Activated CD8-positive, alpha-beta T cell treated with anti-CD3 and anti-CD28 coated beads, Interleukin-2, amount 10 ng/mL, durations not matched to agents 7 days and 5 days (primary cell): ENCODE measurements around the gene SDR42E2. TPM values are rescaled to one million over a fixed set of nuclear protein-coding genes. Genes with fewer than 3 reads are reported as not detected.
"Not testable (repeated sequence)": the region's sequence is repeated elsewhere in the genome, so short reads cannot be mapped to it uniquely, and the experiment has no call there.

ENCODE experiments used
- ATAC-seq: fragments of 150-1000 bp; cut with Tn5 transposase; one replicate; pipeline ENCODE4 v1.10.0; 2021; ENCODE audit warnings: moderate library complexity
- CTCF ChIA-PET: fragments of 350-600 bp; sonication (Branson Sonifier 250); formaldehyde crosslinking; loops from one replicate; lab custom pipeline; 2021; ENCODE audit warnings: antibody characterized with exemption; lab: Charles Lee
- POLR2A ChIA-PET: fragments of 350-600 bp; sonication (Branson Sonifier 250); formaldehyde crosslinking; loops from one replicate; lab custom pipeline; 2021; ENCODE audit warnings: antibody characterized with exemption; lab: Charles Lee
- DNase-seq: peaks from one replicate; pipeline ENCODE4 v3.0.0-alpha.2; 2020
- H3K27ac Mint-ChIP-seq: one replicate; pipeline ENCODE4 v1.8.0; 2021; ENCODE audit warnings: mild to moderate bottlenecking, mixed read lengths
- H3K27me3 Mint-ChIP-seq: one replicate; pipeline ENCODE4 v1.8.0; 2021; ENCODE audit warnings: low read depth, mixed read lengths
- H3K36me3 Mint-ChIP-seq: one replicate; pipeline ENCODE4 v1.8.0; 2021; ENCODE audit warnings: low read depth, mixed read lengths
- H3K4me1 Mint-ChIP-seq: one replicate; pipeline ENCODE4 v1.8.0; 2021; ENCODE audit warnings: low read depth, mixed read lengths
- H3K4me3 Mint-ChIP-seq: one replicate; pipeline ENCODE4 v1.8.0; 2021; ENCODE audit warnings: mild to moderate bottlenecking, mixed read lengths
- H3K9me3 Mint-ChIP-seq: one replicate; pipeline ENCODE4 v1.8.0; 2022; ENCODE audit warnings: mixed read lengths; ENCODE audit not compliant: insufficient read depth
- total RNA-seq, 2 experiments: library from RNA; stranded (reverse); gene quantifications; one replicate each; pipeline ENCODE4 v1.2.3, GENCODE V29; 2021

Gene SDR42E2
- total RNA-seq: under 1 TPM in 1 of 2 experiments, not detected in 1; 0.16 TPM

DNA sequence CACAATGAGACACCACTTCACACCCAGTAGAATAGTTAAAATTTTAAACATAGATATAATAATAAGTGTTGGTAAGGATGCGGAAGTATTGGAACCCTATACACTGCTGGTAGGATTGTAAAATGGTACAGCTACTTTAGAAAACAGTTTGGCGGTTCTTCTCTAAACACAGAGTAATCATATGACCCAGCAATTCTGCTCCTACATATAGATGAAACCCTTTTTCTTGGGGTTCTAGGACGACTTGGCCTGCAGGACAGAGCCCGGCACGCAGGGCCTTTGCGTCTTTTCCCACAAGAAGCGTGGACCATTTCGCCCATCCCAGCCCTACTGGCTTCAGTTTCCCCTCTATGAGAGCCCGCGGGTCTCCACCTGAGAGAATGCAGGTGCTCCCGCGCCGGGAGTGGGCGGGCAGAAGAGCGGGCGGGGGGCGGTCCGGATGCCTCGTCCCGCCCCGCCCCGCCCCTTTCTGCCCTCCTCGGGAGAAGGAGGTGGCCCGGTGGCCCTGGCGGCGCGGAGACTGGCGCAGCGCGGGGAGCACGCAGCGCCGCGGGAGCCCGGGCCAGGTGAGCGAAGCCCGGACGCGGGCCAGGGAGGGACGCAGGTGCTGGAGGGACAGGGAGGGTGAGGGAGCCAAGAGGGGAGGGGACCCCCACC, at the start of gene SDR42E2:
Gene SDR42E2, plus strand, starts transcription at position 508 of the 657 bp plus-strand sequence. CDS start 3,077 bp downstream, outside the sequence.
- Mint-ChIP-seq H3K36me3 (no peaks in the 10 kb centered on the region), H3K27ac (no peak within 1 kb of the TSS), H3K9me3 (no peaks in the 10 kb centered on the region), H3K27me3 (peaks cover 28% of the 10 kb centered on the region), H3K4me1 (no peaks in the 10 kb centered on the region), H3K4me3 (no peak within 1 kb of the TSS)
- POLR2A ChIA-PET: no interaction called here
- no peak for DNase-seq
- CTCF ChIA-PET: no interaction called here
- ATAC-seq: peak; percentile 76

DNA sequence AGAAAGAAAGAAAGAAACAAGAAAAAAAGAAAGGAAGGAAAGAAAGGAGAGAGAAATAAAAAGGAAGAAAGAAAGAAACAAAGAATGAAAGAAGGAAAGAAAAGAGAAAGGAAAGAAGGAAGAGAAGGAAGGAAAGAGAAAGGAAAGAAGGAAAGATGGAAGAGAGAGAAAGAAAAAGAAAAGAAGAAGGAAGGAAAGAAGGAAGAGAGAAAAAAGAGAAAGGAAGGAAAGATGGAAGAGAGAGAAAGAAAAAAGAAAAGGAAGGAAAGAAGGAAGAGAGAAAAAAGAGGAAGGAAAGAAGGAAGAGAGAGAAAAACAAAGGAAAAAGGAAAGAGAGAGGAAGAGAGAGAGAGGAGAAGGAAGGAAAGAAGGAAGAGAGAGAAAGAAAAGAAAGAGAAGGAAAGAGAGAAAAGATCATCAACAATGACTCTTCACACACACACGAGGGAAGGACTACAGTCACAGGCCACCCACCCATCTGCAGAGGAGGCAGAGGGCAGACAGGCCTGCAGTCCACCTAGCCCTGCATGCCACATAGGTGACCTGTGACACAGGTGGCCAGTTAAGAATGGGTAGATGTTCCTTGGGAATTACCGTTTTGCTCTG, 46.1 kb upstream of the SDR42E2 start:
- Mint-ChIP-seq H3K4me3 (no peak overlapping the region), H3K36me3 (no peaks in the 10 kb centered on the region), H3K27ac (no peak overlapping the region), H3K4me1 (no peaks in the 10 kb centered on the region), H3K9me3 (no peaks in the 10 kb centered on the region), H3K27me3 (peaks cover 2% of the 10 kb centered on the region)
- ChIA-PET POLR2A (no interaction called here), CTCF (interaction anchor here (1.7 kb wide), 1 partner anchor 38 kb away, joined by 4 read pairs; no protein-coding TSS in a partner anchor)
- DNase-seq (no peak), ATAC-seq (no peak)

DNA sequence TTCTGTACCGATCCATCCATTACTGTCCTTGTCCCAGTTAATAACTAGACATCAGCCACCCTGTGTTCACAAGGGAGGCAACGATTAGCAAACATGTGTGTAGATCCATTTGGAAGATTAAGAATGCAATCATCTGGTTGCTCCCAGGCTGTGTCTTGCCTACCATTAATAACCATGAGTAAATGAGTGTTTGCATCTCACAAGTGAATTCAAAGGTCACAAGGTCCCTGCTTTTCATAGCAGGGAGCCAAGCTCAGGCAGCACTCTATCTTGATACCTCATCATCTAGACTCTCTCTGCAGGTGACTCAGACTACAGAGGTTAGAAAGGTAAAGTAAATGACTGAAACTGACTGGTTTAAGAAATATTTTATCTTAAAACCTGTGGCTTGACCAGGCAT, 44.7 kb upstream of the SDR42E2 start:
- H3K36me3 Mint-ChIP-seq: no peaks in the 10 kb centered on the region
- ChIA-PET POLR2A (no interaction called here), CTCF (interaction anchor here (1.7 kb wide), 1 partner anchor 40 kb away, joined by 4 read pairs; no protein-coding TSS in a partner anchor)
- no peak for ATAC-seq
- DNase-seq: no peak
- H3K4me3 Mint-ChIP-seq: no peak overlapping the region
- H3K4me1 Mint-ChIP-seq: no peaks in the 10 kb centered on the region
- no peaks in the 10 kb centered on the region for H3K27me3 Mint-ChIP-seq
- H3K9me3 Mint-ChIP-seq: no peaks in the 10 kb centered on the region
- no peak overlapping the region for H3K27ac Mint-ChIP-seq

DNA sequence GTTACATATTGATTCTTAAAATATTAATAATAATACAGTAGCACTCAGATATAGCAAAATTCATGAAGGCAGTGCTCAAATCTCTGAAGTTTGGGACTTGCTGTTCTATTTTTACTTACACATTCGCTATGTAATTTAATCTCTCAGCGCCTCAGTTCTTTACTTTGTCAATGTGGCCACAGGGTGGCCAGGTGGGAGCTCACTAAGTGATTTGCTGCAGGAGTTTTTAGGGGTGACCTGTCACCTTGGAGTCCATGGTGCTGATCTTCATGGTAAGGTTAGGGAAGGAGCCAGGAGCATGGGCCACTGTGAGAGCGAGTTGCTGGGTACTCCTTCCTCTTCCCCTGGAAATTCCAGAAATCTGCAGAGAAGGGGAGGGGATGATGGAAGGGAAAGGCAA, 41.9 kb upstream of the SDR42E2 start:
- Mint-ChIP-seq H3K4me1 (no peaks in the 10 kb centered on the region), H3K9me3 (no peaks in the 10 kb centered on the region), H3K27me3 (peaks cover 2% of the 10 kb centered on the region), H3K36me3 (no peaks in the 10 kb centered on the region), H3K27ac (no peak overlapping the region), H3K4me3 (no peak overlapping the region)
- POLR2A ChIA-PET: no interaction called here
- ATAC-seq: no peak
- CTCF ChIA-PET: interaction anchor here (0.8 to 1.2 kb wide), 3 partner anchors 10 to 69 kb away, joined by 3 read pairs; no protein-coding TSS in a partner anchor
- DNase-seq: no peak

DNA sequence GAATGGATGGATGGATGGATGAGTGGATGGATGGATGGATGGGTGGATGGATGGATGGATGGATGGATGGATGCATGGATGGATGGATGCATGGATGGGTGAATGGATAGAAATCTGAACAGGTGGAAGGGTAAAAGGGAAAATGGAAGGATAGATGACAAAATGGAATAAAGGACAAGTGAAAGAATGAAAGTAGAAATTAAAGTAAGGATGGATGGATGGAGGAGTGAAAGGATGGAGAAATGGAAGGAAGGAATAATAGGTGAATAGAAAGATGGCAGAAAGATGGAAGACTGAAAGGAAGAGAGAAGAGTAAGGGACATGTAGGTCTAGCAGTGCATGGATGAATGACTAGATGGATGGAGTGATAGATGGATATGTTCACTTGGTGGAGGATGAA, 40.1 kb upstream of the SDR42E2 start:
- POLR2A ChIA-PET: no interaction called here
- no peaks in the 10 kb centered on the region for H3K4me1 Mint-ChIP-seq
- no peaks in the 10 kb centered on the region for H3K36me3 Mint-ChIP-seq

DNA sequence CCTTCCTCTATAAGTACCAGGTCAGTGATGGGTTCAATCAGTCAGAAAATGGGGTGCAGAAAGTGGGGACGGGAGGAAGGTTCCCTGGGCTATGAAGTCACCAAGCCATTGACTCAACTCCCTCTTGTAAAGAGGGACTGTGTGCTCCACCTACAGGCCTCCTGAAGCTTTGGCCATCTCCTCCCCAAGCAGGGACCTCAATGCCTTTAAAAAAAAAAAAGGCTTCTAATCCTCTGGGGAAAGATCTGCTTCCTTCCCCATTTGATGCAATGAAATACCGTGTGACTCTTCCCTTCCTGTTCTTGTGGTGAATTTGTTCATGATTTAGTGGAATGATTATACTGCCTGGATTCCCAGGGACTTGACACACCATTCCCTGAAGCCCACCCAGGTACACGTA, 39.2 kb upstream of the SDR42E2 start:
- Mint-ChIP-seq H3K27me3 (peaks cover 2% of the 10 kb centered on the region), H3K4me1 (no peaks in the 10 kb centered on the region), H3K27ac (no peak overlapping the region), H3K36me3 (no peaks in the 10 kb centered on the region), H3K4me3 (no peak overlapping the region), H3K9me3 (no peaks in the 10 kb centered on the region)
- ChIA-PET CTCF (interaction anchor here (1.0 kb wide), 1 partner anchor 65 kb away, joined by 4 read pairs; no protein-coding TSS in a partner anchor), POLR2A (no interaction called here)
- ATAC-seq: no peak
- no peak for DNase-seq

More for the DNA sequence above, 40.1 kb upstream of the SDR42E2 start:
- DNase-seq: no peak
- Mint-ChIP-seq H3K27me3 (peaks cover 2% of the 10 kb centered on the region), H3K27ac (no peak overlapping the region), H3K4me3 (no peak overlapping the region), H3K9me3 (no peaks in the 10 kb centered on the region)
- CTCF ChIA-PET: interaction anchor here (1.0 kb wide), 1 partner anchor 66 kb away, joined by 4 read pairs; no protein-coding TSS in a partner anchor
- no peak for ATAC-seq

DNA sequence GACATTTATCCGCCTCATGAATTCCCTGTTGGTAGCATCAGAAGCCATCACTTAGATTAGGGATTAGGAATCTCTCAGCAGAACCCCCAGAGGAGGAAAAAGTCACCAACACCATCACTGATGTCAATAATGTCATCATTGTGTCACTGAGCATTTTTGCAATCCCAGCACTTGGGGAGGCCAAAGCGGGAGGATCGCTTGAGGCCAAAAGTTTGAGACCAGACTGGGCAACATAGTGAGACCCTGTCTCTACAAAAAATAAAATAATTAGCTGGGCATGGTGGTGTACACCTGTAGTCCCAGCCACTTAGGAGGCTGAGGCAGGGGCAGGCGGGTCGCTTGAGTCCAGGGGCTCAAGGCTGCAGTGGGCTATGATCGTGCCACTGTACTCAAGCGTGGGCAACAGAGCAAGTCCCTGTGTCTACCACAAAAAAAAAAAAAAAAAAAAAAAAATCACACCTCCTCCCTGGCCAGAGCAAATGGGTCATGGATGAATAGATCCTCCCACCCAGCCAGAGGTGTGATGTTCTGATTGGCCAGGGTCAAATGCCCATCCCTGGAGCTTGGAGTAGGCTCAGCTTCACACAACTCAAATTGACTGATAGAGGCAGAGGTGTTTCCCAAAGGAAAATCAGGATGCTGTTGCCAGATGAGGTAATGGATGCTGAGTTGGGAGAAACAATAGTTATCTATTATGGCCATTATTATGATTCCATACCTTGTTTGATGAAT, 38.4 kb upstream of the SDR42E2 start:
- DNase-seq: no peak
- H3K36me3 Mint-ChIP-seq: no peaks in the 10 kb centered on the region
- H3K27ac Mint-ChIP-seq: no peak overlapping the region
- H3K4me1 Mint-ChIP-seq: no peaks in the 10 kb centered on the region
- H3K9me3 Mint-ChIP-seq: no peaks in the 10 kb centered on the region
- no peak for ATAC-seq
- ChIA-PET CTCF (no interaction called here), POLR2A (no interaction called here)
- peaks cover 2% of the 10 kb centered on the region for H3K27me3 Mint-ChIP-seq
- no peak overlapping the region for H3K4me3 Mint-ChIP-seq

DNA sequence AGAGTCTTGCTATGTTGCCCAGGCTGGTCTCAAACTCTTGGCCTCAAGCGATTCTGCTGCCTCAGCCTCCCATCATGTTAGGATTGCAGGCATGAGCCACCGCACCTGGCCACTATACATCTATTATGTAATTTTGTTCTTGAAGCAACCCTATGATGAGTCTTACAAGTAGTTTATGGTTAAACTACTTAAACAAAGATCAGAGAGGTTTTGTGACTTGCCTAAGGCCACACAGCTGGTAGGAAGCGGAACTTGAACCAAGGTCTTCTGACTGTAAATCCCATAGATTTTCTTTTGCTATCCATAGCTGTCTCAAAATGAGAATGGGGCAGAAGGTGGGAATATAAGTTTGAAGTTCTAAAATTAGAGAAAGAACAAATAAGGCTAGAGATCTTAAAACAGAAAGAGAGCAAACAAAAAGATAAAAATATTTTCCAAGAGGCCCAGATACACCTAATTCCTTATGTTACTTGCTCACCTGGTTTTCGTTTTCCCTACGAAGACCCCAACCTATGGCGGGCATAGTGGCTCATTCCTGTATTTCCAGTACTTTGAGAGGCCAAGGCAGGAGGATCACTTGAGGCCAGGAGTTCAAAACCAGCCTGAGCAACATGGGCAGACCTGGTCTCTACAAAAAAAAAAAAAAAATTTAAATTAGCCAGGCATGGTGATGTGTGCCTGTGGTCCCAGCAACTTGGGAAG, 37.6 kb upstream of the SDR42E2 start:
- ATAC-seq: no peak
- Mint-ChIP-seq H3K27me3 (peaks cover 6% of the 10 kb centered on the region), H3K4me1 (no peaks in the 10 kb centered on the region), H3K27ac (no peak overlapping the region), H3K4me3 (no peak overlapping the region), H3K9me3 (no peaks in the 10 kb centered on the region), H3K36me3 (no peaks in the 10 kb centered on the region)
- DNase-seq: no peak
- ChIA-PET POLR2A (no interaction called here), CTCF (no interaction called here)

DNA sequence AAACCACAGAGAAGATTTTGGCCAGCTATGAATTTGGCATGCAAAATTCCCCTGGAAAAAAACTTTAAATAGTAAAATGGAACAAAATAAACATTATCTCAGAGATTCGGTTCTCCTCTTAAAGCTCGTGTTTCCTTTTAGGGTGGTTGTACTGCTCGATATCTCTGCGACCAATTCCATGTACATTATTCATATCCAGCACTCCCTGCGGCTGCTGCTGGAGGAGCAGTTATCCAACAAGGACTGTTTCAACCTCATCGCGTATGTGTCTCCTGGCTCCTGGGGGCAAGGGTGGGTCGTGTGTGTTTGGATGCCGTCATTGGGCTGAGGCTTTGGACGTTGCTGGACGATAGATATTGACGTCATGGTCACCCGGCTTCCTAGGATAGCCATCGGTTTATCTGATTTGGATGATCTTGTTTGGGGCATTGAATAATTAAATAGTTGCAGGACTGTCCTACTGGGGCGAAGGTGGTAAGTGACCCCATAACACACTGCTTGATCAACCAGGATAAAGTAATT, 36.2 kb upstream of the SDR42E2 start:
- POLR2A ChIA-PET: no interaction called here
- Mint-ChIP-seq H3K9me3 (no peaks in the 10 kb centered on the region), H3K36me3 (no peaks in the 10 kb centered on the region), H3K4me3 (no peak overlapping the region), H3K4me1 (no peaks in the 10 kb centered on the region), H3K27ac (no peak overlapping the region), H3K27me3 (peaks cover 6% of the 10 kb centered on the region)
- ATAC-seq (no peak), DNase-seq (no peak)
- CTCF ChIA-PET: no interaction called here

DNA sequence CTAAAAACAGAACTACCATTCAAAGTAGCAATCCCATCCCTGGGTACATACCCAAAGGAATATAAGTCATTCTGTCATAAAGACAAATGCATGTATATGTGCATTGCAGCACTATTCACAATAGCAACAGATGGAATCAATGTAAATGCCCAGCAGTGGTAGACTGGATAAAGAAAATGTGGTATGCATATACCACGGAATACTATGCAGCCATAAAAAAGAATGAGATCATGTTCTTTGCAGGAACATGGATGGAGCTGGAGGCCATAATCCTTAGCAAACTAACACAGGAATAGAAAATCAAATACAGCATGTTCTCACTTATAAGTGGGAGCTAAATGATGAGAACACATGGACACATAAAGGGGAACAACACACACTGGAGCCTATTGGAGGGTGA, 33.8 kb upstream of the SDR42E2 start:
- ATAC-seq, POLR2A ChIA-PET, H3K36me3 Mint-ChIP-seq, DNase-seq, H3K27me3 Mint-ChIP-seq, H3K4me1 Mint-ChIP-seq, H3K4me3 Mint-ChIP-seq, H3K27ac Mint-ChIP-seq, H3K9me3 Mint-ChIP-seq, CTCF ChIA-PET: not testable (repeated sequence)

DNA sequence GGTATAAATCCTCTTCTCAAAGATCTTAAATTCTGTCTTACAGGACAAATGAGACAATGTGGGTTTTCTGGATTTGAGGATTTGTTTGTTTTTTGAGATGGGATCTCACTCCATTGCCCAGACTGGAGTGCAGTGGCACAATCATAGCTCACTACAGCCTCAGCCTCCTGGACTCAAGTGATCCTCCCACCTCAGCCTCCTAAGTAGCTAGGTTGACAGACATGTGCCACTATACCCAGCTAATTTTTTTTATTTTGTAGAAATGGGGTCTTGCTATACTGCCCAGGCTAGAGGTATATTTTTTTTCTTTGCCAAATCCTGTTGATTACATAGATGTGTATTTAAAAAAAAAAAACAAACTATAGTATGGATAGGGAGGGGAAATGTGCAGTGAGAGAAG, 31.8 kb upstream of the SDR42E2 start:
- ChIA-PET CTCF (no interaction called here), POLR2A (no interaction called here)
- DNase-seq (no peak), ATAC-seq (no peak)
- Mint-ChIP-seq H3K27me3 (peaks cover 4% of the 10 kb centered on the region), H3K9me3 (no peaks in the 10 kb centered on the region), H3K27ac (no peak overlapping the region), H3K36me3 (no peaks in the 10 kb centered on the region), H3K4me1 (no peaks in the 10 kb centered on the region), H3K4me3 (no peak overlapping the region)
